ENCODE data around the gene MSH3. TPM values are rescaled to one million over a fixed set of nuclear protein-coding genes. Genes with fewer than 3 reads are reported as not detected.
A peak's percentile ranks its signal among the peaks of the same experiment; 100 is the strongest.

Gene MSH3
- total and polyA plus RNA-seq, 12 donors: 2.8 to 24.6 (median 11.7) TPM

- no peak for TF ChIP-seq CTCF (IDR thresholded peaks at IDR 0.05)
- no peak for TF ChIP-seq POLR2A (IDR thresholded peaks at IDR 0.05)
- no peaks in the 10 kb centered on the region for H3K9me3 ChIP-seq (replicated peaks in 1 of 3)
- DNase-seq: peak in 1 of 7 donors; percentile 8
- H3K36me3 ChIP-seq (replicated peaks in 1 of 2): no peaks in the 10 kb centered on the region
- H3K4me1 ChIP-seq (replicated peaks in 1 of 2): no peaks in the 10 kb centered on the region
- no peak overlapping the region for H3K4me3 ChIP-seq
- H3K27ac ChIP-seq: no peak overlapping the region
- intact Hi-C loops (cut with DNase I): no loop called here
- H3K27me3 ChIP-seq: no peaks in the 10 kb centered on the region
- WGBS, 4 donors: 93 to 98% (median 95%) methylated on average over 2 of the region's 2 CpGs
Measured at GRCh38 chr5:80865551-80865950, 211.1 kb downstream of the MSH3 start.

- DNase-seq: no peak
- Histone ChIP-seq H3K4me1 (replicated peaks in 1 of 2) (no peaks in the 10 kb centered on the region), H3K27ac (no peak overlapping the region), H3K27me3 (no peaks in the 10 kb centered on the region), H3K9me3 (replicated peaks in 1 of 3) (no peaks in the 10 kb centered on the region), H3K4me3 (no peak overlapping the region), H3K36me3 (replicated peaks in 1 of 2) (no peaks in the 10 kb centered on the region)
- intact Hi-C loops (cut with DNase I): no loop called here
- TF ChIP-seq POLR2A (IDR thresholded peaks at IDR 0.05): no peak
- TF ChIP-seq CTCF (IDR thresholded peaks at IDR 0.05): no peak
- WGBS, 4 donors: 81 to 90% (median 82%) methylated on average over 2 of the region's 2 CpGs
Measured at GRCh38 chr5:80866371-80866770, 211.9 kb downstream of the MSH3 start.

- no peaks in the 10 kb centered on the region for H3K36me3 ChIP-seq (replicated peaks in 1 of 2)
- no peak for TF ChIP-seq CTCF (IDR thresholded peaks at IDR 0.05)
- no peak for TF ChIP-seq POLR2A (IDR thresholded peaks at IDR 0.05)
- no peak for DNase-seq
- no peaks in the 10 kb centered on the region for H3K27me3 ChIP-seq
- no peaks in the 10 kb centered on the region for H3K9me3 ChIP-seq (replicated peaks in 1 of 3)
- H3K4me3 ChIP-seq: no peak overlapping the region
- H3K27ac ChIP-seq: no peak overlapping the region
- H3K4me1 ChIP-seq (replicated peaks in 1 of 2): no peaks in the 10 kb centered on the region
- intact Hi-C loops (cut with DNase I): no loop called here
Measured at GRCh38 chr5:80867233-80867632, 212.8 kb downstream of the MSH3 start.

- Histone ChIP-seq H3K4me3 (no peak overlapping the region), H3K27ac (no peak overlapping the region), H3K36me3 (replicated peaks in 1 of 2) (peaks cover 0 to 10% of the 10 kb centered on the region in 2 donors), H3K4me1 (replicated peaks in 1 of 2) (peaks cover 0 to 5% of the 10 kb centered on the region in 2 donors), H3K27me3 (no peaks in the 10 kb centered on the region), H3K9me3 (replicated peaks in 1 of 3) (no peaks in the 10 kb centered on the region)
- intact Hi-C loops (cut with DNase I): no loop called here
- 62 to 78% (median 73%) methylated on average over 3 of the region's 3 CpGs for WGBS, 4 donors
- TF ChIP-seq CTCF (IDR thresholded peaks at IDR 0.05) (no peak), POLR2A (IDR thresholded peaks at IDR 0.05) (no peak)
- no peak for DNase-seq
Measured at GRCh38 chr5:80870442-80870841, 216.0 kb downstream of the MSH3 start.
